ENCODE data around the gene DNAJB14. TPM values are rescaled to one million over a fixed set of nuclear protein-coding genes. Genes with fewer than 3 reads are reported as not detected.

DNAJB14 gene
- 18.0 and 23.8 TPM in 2 replicates for polyA plus RNA-seq (2012; rRNA removed)
- polyA plus RNA-seq (2012; cell fraction: cytosol; rRNA removed): 12.2 and 24.7 TPM in 2 replicates
- 28.3 and 29.3 TPM in 2 replicates for polyA plus RNA-seq (2012; cell fraction: nucleus; rRNA removed)

DNA sequence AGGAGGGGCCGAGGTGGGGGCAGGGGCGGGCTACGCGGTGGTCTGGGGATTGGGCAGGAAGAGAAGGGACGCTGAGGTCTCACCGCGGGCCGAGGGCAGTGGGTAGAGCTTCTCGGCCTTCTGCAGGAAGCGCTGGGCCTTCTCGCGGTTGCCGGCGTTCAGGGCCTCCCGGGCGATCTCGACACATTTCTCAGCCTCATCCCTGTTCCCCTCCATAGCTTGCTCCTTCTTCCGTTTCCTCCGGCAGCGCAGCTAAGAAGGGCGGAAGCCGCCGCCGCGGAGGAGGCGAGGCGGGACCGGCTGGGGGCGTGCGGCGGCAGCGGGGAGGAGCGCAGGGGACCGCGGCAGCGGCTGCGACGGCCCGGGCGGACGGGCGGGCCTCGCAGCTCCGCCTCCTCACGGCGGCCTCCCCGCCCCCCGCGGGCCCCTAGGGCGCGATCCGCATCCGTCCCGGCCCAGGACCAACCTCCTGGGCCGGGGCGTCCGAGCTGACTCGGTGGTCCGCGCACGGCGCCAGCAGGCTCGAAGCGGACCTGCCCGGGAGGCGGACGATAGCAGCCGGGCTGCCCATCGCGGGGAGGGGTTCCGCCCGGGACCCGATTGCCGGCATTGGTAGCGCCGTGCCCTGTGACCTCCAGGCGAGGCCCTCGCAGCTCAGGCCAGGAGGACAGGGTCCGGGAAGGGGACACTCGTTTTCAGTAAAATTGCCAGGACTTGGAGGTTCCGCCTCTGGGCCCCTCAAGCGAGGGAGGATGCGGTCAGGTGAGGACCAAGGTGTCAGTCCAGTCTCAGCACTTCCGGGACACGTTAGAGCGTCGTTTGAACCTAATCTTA is at the start of gene DNAJB14:
TSS of gene DNAJB14 (minus strand) at position 263 of the 834 bp plus-strand sequence. CDS start at position 216, 47 bp downstream.
- Histone ChIP-seq H3K36me3 (replicated peaks in 1 of 2; ENCODE audit: control insufficient read depth in 1 of 2, insufficient read depth in 2 of 2, low read length in 1 of 2) (peaks cover 20 to 47% of the 10 kb centered on the region in 2 experiments), H3K9ac (peak within 1 kb of the TSS; percentile 92), H3K79me2 (ENCODE audit: insufficient read depth) (peaks cover 81% of the 10 kb centered on the region), H2AFZ (ENCODE audit: low read depth) (peak within 1 kb of the TSS; percentile 32), H3K9me3 (no peaks in the 10 kb centered on the region), H3K4me3 (ENCODE audit: low read depth in 2 of 2, low read length in 1 of 2) (peak within 1 kb of the TSS; percentile 80 to 86), H3K27ac (ENCODE audit: low read depth in 2 of 2, low read length in 1 of 2) (peak within 1 kb of the TSS; percentile 80 to 93), H3K4me2 (peak within 1 kb of the TSS; percentile 86), H3K4me1 (ENCODE audit: control insufficient read depth in 1 of 2, insufficient read depth in 2 of 2, low read depth in 1 of 2, low read length in 1 of 2) (peaks cover 24% of the 10 kb centered on the region in 2 experiments), H3K9me2 (no peaks in the 10 kb centered on the region), H3F3A (replicated peaks; ENCODE audit: insufficient read depth) (peaks cover 26% of the 10 kb centered on the region), H4K20me1 (ENCODE audit: insufficient read depth) (peaks cover 34% of the 10 kb centered on the region), H3K27me3 (ENCODE audit: insufficient read depth) (no peaks in the 10 kb centered on the region)
- CTCF ChIA-PET: interaction anchor here (0.5 to 3.5 kb wide), 11 partner anchors 9 to 1959 kb away, joined by 3 to 18 read pairs (median 3); partner anchors contain the start of genes LAMTOR3 and TRMT10A
- POLR2A ChIA-PET: interaction anchor here (1.5 to 2.6 kb wide), 2 partner anchors 8 to 52 kb away, joined by 3 to 16 read pairs; partner anchors contain the start of gene LAMTOR3
- peak; percentile 90 for DNase-seq
- 11% methylated on average over 13 of the region's 87 CpGs for WGBS (ENCODE audit: low lambda C conversion rate)
- TF ChIP-seq TCF12 (IDR thresholded peaks at IDR 0.05) (no peak), POLR2AphosphoS5 (IDR thresholded peaks at IDR 0.05; ENCODE audit: low read depth, low read length) (peak; percentile 72), FOXJ3 (CRISPR knock-in tag; IDR thresholded peaks at IDR 0.05) (no peak), GATA2 (CRISPR knock-in tag; IDR thresholded peaks at IDR 0.05) (no peak), RXRA (IDR thresholded peaks at IDR 0.05; ENCODE audit: borderline replicate concordance, low read depth) (no peak), NFIC (IDR thresholded peaks at IDR 0.05; ENCODE audit: borderline replicate concordance) (no peak), NRF1 (IDR thresholded peaks at IDR 0.05; ENCODE audit: low read depth, low read length) (0 out of 2 replicates have a peak, but pooled peaks have one; percentile 26), SMC3 (IDR thresholded peaks at IDR 0.05; ENCODE audit: low read depth, low read length) (no peak), GABPA (IDR thresholded peaks at IDR 0.05; ENCODE audit: low read depth) (peak; percentile 75), CTCF (IDR thresholded peaks at IDR 0.05) (no peak), REST (IDR thresholded peaks at IDR 0.05; ENCODE audit: low read depth, low read length) (no peak), EZH2phosphoT487 (IDR thresholded peaks at IDR 0.05; ENCODE audit: borderline replicate concordance, low read depth) (no peak), MEF2A (IDR thresholded peaks at IDR 0.05; ENCODE audit: borderline replicate concordance, low read depth) (no peak), IRF3 (IDR thresholded peaks at IDR 0.05; ENCODE audit: low read depth, low read length) (no peak), RCOR1 (IDR thresholded peaks at IDR 0.05; ENCODE audit: low read length) (no peak), FOXM1 (IDR thresholded peaks at IDR 0.05; ENCODE audit: low read depth) (no peak), FOSL2 (IDR thresholded peaks at IDR 0.05; ENCODE audit: borderline replicate concordance, low read depth) (no peak), CHD2 (IDR thresholded peaks at IDR 0.05; ENCODE audit: low read length, partially characterized antibody) (peak; percentile 10)
- TF ChIP-seq, protein P1, sequence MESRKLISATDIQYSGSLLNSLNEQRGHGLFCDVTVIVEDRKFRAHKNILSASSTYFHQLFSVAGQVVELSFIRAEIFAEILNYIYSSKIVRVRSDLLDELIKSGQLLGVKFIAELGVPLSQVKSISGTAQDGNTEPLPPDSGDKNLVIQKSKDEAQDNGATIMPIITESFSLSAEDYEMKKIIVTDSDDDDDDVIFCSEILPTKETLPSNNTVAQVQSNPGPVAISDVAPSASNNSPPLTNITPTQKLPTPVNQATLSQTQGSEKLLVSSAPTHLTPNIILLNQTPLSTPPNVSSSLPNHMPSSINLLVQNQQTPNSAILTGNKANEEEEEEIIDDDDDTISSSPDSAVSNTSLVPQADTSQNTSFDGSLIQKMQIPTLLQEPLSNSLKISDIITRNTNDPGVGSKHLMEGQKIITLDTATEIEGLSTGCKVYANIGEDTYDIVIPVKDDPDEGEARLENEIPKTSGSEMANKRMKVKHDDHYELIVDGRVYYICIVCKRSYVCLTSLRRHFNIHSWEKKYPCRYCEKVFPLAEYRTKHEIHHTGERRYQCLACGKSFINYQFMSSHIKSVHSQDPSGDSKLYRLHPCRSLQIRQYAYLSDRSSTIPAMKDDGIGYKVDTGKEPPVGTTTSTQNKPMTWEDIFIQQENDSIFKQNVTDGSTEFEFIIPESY (IDR thresholded peaks at IDR 0.05; ENCODE audit: borderline replicate concordance, low read depth): peak; percentile 62; the same call in 1 of the 2 replicates
- TF ChIP-seq, protein P2, sequence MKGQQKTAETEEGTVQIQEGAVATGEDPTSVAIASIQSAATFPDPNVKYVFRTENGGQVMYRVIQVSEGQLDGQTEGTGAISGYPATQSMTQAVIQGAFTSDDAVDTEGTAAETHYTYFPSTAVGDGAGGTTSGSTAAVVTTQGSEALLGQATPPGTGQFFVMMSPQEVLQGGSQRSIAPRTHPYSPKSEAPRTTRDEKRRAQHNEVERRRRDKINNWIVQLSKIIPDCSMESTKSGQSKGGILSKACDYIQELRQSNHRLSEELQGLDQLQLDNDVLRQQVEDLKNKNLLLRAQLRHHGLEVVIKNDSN (IDR thresholded peaks at IDR 0.05; ENCODE audit: borderline replicate concordance, low read depth): no peak
- TF ChIP-seq, protein P3, sequence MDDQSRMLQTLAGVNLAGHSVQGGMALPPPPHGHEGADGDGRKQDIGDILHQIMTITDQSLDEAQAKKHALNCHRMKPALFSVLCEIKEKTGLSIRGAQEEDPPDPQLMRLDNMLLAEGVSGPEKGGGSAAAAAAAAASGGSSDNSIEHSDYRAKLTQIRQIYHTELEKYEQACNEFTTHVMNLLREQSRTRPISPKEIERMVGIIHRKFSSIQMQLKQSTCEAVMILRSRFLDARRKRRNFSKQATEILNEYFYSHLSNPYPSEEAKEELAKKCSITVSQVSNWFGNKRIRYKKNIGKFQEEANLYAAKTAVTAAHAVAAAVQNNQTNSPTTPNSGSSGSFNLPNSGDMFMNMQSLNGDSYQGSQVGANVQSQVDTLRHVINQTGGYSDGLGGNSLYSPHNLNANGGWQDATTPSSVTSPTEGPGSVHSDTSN (IDR thresholded peaks at IDR 0.05): no peak

All from SK-N-SH (cell line).